ENCODE measurements around the gene LRRTM4.

DNA sequence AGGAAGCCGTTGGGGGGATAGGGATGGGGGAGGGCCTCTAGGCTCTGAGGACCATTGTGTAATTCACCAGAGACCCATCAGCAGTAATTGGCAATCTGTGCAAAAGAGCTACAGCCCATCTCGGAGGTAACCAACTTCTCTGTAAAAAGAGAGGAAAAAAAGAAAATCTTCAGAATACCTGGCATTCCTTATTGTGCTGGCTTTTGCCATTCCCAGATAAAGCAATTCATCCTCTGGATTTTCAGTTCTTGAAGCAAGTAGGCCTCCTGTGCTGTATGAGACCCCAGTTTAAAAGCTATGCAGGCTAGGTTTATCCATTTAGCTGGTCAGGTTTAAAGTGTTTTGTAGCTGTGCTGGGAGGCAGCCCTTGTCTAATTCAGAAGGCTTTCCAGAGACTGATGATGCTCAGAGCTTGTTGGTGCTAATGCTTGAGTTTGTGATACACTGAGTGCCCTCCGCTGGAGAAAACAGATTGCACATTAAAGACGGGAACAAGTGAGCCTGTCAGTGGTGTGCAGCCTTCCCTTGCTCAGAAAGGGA is at the start of gene LRRTM4:
- TF ChIP-seq CTCF (IDR thresholded peaks at IDR 0.05; ENCODE audit: low read depth, low read length) (peak; percentile 37), EZH2phosphoT487 (IDR thresholded peaks at IDR 0.05; ENCODE audit: low read depth) (no peak)

All from OCI-LY3 (cell line).